Stimulated activated CD4-positive, alpha-beta T cell treated with anti-CD3 and anti-CD28 coated beads, Interleukin-4, amount 100 ng/mL, for 1 hour (primary cell): ENCODE data around the gene HSD11B1L.
A peak's percentile ranks its signal among the peaks of the same experiment; 100 is the strongest.
"Not testable (repeated sequence)": the region's sequence is repeated elsewhere in the genome, so short reads cannot be mapped to it uniquely, and the experiment has no call there.

Source experiments
- DNase-seq: peaks from one replicate; pipeline ENCODE4 v3.0.0-alpha.2; 2020

Gene HSD11B1L

GRCh38 chr19:5688262-5688881, 7.5 kb downstream of the HSD11B1L start:
- not testable (repeated sequence) for DNase-seq

- DNase-seq: peak; percentile 99
These were observed 9.5 kb downstream of the HSD11B1L start, which contains the start of gene RPL36 for GRCh38 chr19:5690125-5690954. Gene RPL36, plus strand, starts transcription at chr19:5690295. Its CDS starts 213 bp downstream, at chr19:5690508.

GRCh38 chr19:5690955-5691821, 10.4 kb downstream of the HSD11B1L start:
- peak; percentile 74 for DNase-seq

GRCh38 chr19:5691822-5692722, 11.2 kb downstream of the HSD11B1L start:
- no peak for DNase-seq

- no peak for DNase-seq
These were observed 11.9 kb downstream of the HSD11B1L start for GRCh38 chr19:5692723-5693194.

- no peak for DNase-seq
These were observed 12.7 kb downstream of the HSD11B1L start for GRCh38 chr19:5693195-5694166.

- DNase-seq: no peak
These were observed 13.5 kb downstream of the HSD11B1L start for GRCh38 chr19:5694167-5694955.

GRCh38 chr19:5694956-5695648, 14.3 kb downstream of the HSD11B1L start:
- DNase-seq: no peak

GRCh38 chr19:5695649-5696195, 14.9 kb downstream of the HSD11B1L start:
- DNase-seq: no peak

GRCh38 chr19:5696196-5697021, 15.6 kb downstream of the HSD11B1L start:
- DNase-seq: no peak

- no peak for DNase-seq
These were observed 16.4 kb downstream of the HSD11B1L start for GRCh38 chr19:5697022-5697889.

- DNase-seq: no peak
These were observed 17.2 kb downstream of the HSD11B1L start for GRCh38 chr19:5697890-5698634.

GRCh38 chr19:5698635-5699422, 18.0 kb downstream of the HSD11B1L start:
- DNase-seq: no peak

GRCh38 chr19:5700455-5701092, 19.7 kb downstream of the HSD11B1L start:
- no peak for DNase-seq

- not testable (repeated sequence) for DNase-seq
These were observed 21.2 kb downstream of the HSD11B1L start for GRCh38 chr19:5702053-5702410.
